Measurements from ENCODE around the gene SIMC1. TPM values are rescaled to one million over a fixed set of nuclear protein-coding genes. Genes with fewer than 3 reads are reported as not detected.

Gene SIMC1
- total and polyA plus RNA-seq, 2 donors (not counting 1 experiment from before 2014, with no cell fraction given): 4.6 to 7.9 TPM

- no peak for TF ChIP-seq EZH2 (IDR thresholded peaks at IDR 0.05; ENCODE audit: low read length, missing control alignments)
- TF ChIP-seq, protein P1, sequence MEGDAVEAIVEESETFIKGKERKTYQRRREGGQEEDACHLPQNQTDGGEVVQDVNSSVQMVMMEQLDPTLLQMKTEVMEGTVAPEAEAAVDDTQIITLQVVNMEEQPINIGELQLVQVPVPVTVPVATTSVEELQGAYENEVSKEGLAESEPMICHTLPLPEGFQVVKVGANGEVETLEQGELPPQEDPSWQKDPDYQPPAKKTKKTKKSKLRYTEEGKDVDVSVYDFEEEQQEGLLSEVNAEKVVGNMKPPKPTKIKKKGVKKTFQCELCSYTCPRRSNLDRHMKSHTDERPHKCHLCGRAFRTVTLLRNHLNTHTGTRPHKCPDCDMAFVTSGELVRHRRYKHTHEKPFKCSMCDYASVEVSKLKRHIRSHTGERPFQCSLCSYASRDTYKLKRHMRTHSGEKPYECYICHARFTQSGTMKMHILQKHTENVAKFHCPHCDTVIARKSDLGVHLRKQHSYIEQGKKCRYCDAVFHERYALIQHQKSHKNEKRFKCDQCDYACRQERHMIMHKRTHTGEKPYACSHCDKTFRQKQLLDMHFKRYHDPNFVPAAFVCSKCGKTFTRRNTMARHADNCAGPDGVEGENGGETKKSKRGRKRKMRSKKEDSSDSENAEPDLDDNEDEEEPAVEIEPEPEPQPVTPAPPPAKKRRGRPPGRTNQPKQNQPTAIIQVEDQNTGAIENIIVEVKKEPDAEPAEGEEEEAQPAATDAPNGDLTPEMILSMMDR (conservative IDR thresholded peaks at IDR 0.05 in 1 of 2, IDR thresholded peaks at IDR 0.05 in 1 of 2; ENCODE audit: low read depth in 1 of 2, low read length in 2 of 2): no peak
- H3K79me2 ChIP-seq (ENCODE audit: control insufficient read depth, insufficient read depth, low read length): no peaks in the 10 kb centered on the region
- H3K4me3 ChIP-seq (replicated peaks in 1 of 4; ENCODE audit: control extremely low read depth in 1 of 4, insufficient read depth in 1 of 4, low read depth in 3 of 4, low read length in 4 of 4): no peak overlapping the region
- H3K36me3 ChIP-seq (ENCODE audit: control insufficient read depth, insufficient read depth, low read length): no peaks in the 10 kb centered on the region
- DNase-seq (ENCODE audit: low read depth in 2 of 2): peak in 1 of 2 donors; percentile 17
- H3K9me3 ChIP-seq (ENCODE audit: control insufficient read depth, insufficient read depth, low read depth, low read length): no peaks in the 10 kb centered on the region
- no peak overlapping the region for H3K27ac ChIP-seq (ENCODE audit: insufficient read depth, low read length)
- H3K4me2 ChIP-seq (ENCODE audit: extremely low read depth, insufficient read depth, low read length): no peak overlapping the region
- no peaks in the 10 kb centered on the region for H4K20me1 ChIP-seq (ENCODE audit: control insufficient read depth, extremely low read depth, insufficient read depth, low read length)
- no peak overlapping the region for H3K9ac ChIP-seq (ENCODE audit: insufficient read depth, low read length)
- H2AFZ ChIP-seq (ENCODE audit: low read length): no peak overlapping the region
- no peaks in the 10 kb centered on the region for H3K27me3 ChIP-seq (ENCODE audit: control insufficient read depth, insufficient read depth, low read length)
- no peaks in the 10 kb centered on the region for H3K4me1 ChIP-seq (ENCODE audit: control insufficient read depth, extremely low read depth, insufficient read depth, low read length)
Observed at GRCh38 chr5:176337913-176338312, 99.7 kb downstream of the SIMC1 start.

- TF ChIP-seq, protein P1 (conservative IDR thresholded peaks at IDR 0.05 in 1 of 2, IDR thresholded peaks at IDR 0.05 in 1 of 2; ENCODE audit: low read depth in 1 of 2, low read length in 2 of 2): no peak
- TF ChIP-seq EZH2 (IDR thresholded peaks at IDR 0.05; ENCODE audit: low read length, missing control alignments): no peak
- Histone ChIP-seq H3K4me1 (ENCODE audit: control insufficient read depth, extremely low read depth, insufficient read depth, low read length) (no peaks in the 10 kb centered on the region), H3K4me3 (replicated peaks in 1 of 4; ENCODE audit: control extremely low read depth in 1 of 4, insufficient read depth in 1 of 4, low read depth in 3 of 4, low read length in 4 of 4) (no peak overlapping the region), H4K20me1 (ENCODE audit: control insufficient read depth, extremely low read depth, insufficient read depth, low read length) (no peaks in the 10 kb centered on the region), H3K79me2 (ENCODE audit: control insufficient read depth, insufficient read depth, low read length) (no peaks in the 10 kb centered on the region), H3K9me3 (ENCODE audit: control insufficient read depth, insufficient read depth, low read depth, low read length) (no peaks in the 10 kb centered on the region), H3K4me2 (ENCODE audit: extremely low read depth, insufficient read depth, low read length) (no peak overlapping the region), H3K9ac (ENCODE audit: insufficient read depth, low read length) (no peak overlapping the region), H3K27me3 (ENCODE audit: control insufficient read depth, insufficient read depth, low read length) (no peaks in the 10 kb centered on the region), H3K27ac (ENCODE audit: insufficient read depth, low read length) (no peak overlapping the region), H3K36me3 (ENCODE audit: control insufficient read depth, insufficient read depth, low read length) (no peaks in the 10 kb centered on the region), H2AFZ (ENCODE audit: low read length) (no peak overlapping the region)
- no peak for DNase-seq (ENCODE audit: low read depth in 2 of 2)
Observed at GRCh38 chr5:176339304-176339703, 101.1 kb downstream of the SIMC1 start.

DNA sequence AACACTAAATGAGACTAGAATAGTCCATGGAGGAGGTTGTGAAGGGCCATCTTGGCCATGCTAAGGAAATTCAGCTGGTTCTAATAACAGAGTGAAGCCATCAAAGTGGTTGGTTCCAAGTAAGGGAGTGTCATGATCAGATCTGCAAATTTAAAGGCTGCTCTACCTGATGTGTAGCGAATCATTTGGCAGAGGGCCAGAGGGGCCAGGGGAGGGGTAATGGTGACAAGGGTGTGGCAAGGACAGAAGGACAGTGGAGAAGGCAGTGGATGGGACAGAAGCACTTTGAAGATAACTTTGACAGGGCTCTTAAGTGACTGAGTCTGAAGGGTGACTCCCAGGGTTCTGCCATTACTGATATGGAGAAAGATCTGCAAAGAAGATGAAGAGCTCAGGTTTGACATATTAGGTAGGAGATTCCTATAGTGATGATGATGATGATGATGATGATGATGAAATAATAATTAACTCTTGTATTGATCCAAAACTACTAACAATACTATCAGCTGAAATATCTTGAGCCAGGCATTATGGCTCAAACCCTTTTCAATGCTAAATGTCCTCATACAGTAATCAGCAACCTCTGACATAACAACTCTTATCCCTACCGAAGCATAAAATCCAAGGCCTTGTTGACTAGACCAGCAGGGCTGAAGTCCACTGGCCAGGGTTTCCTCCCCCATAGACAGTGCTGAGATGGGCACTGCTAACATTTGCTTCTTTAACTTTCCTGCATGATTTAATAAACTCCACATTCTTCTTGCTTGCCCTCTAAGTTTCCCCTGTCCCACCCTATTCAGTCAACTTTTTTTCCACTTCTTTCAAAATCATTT lies 103.3 kb downstream of the SIMC1 start:
- DNase-seq (ENCODE audit: low read depth in 2 of 2): no peak
- Histone ChIP-seq H3K4me1 (ENCODE audit: control insufficient read depth, extremely low read depth, insufficient read depth, low read length) (no peaks in the 10 kb centered on the region), H3K79me2 (ENCODE audit: control insufficient read depth, insufficient read depth, low read length) (no peaks in the 10 kb centered on the region), H4K20me1 (ENCODE audit: control insufficient read depth, extremely low read depth, insufficient read depth, low read length) (no peaks in the 10 kb centered on the region), H3K9ac (ENCODE audit: insufficient read depth, low read length) (no peak overlapping the region), H3K9me3 (ENCODE audit: control insufficient read depth, insufficient read depth, low read depth, low read length) (no peaks in the 10 kb centered on the region), H3K4me3 (replicated peaks in 1 of 4; ENCODE audit: control extremely low read depth in 1 of 4, insufficient read depth in 1 of 4, low read depth in 3 of 4, low read length in 4 of 4) (no peak overlapping the region), H3K27ac (ENCODE audit: insufficient read depth, low read length) (no peak overlapping the region), H3K27me3 (ENCODE audit: control insufficient read depth, insufficient read depth, low read length) (no peaks in the 10 kb centered on the region), H3K36me3 (ENCODE audit: control insufficient read depth, insufficient read depth, low read length) (peaks cover 3% of the 10 kb centered on the region), H2AFZ (ENCODE audit: low read length) (no peak overlapping the region), H3K4me2 (ENCODE audit: extremely low read depth, insufficient read depth, low read length) (no peak overlapping the region)
- no peak for TF ChIP-seq EZH2 (IDR thresholded peaks at IDR 0.05; ENCODE audit: low read length, missing control alignments)
- TF ChIP-seq, protein P1 (conservative IDR thresholded peaks at IDR 0.05 in 1 of 2, IDR thresholded peaks at IDR 0.05 in 1 of 2; ENCODE audit: low read depth in 1 of 2, low read length in 2 of 2): no peak

Measured in fibroblast of lung (primary cell).